Naive B cell (primary cell): ENCODE measurements around the gene CFL2. TPM values are rescaled to one million over a fixed set of nuclear protein-coding genes. Genes with fewer than 3 reads are reported as not detected.

Experiments
- ATAC-seq, 2 donors: fragments of 150-1000 bp; cut with Tn5 transposase; 2 replicates each; pipeline ENCODE4 v1.10.0; 2021; ENCODE audit warnings: low read depth in 2 of 2, mild to moderate bottlenecking in 2 of 2, moderate library complexity in 2 of 2
- DNase-seq: peaks from one replicate; pipeline ENCODE4 v3.0.0; 2022
- H3K27ac Mint-ChIP-seq, 6 donors: one replicate each; pipeline ENCODE4 v1.8.0; 2020 to 2022; ENCODE audit warnings: mild to moderate bottlenecking in 6 of 6, mixed read lengths in 6 of 6, moderate library complexity in 5 of 6, inconsistent platforms in 2 of 6
- H3K27me3 Mint-ChIP-seq, 3 donors: one replicate each; pipeline ENCODE4 v1.8.0; 2021 to 2022; ENCODE audit warnings: mixed read lengths in 3 of 3, mild to moderate bottlenecking in 1 of 3
- H3K36me3 Mint-ChIP-seq, 2 donors: one replicate each; pipeline ENCODE4 v1.8.0; 2020 to 2022; ENCODE audit warnings: mixed read lengths in 2 of 2, inconsistent platforms in 1 of 2, mild to moderate bottlenecking in 1 of 2
- H3K4me1 Mint-ChIP-seq, 3 donors: one replicate each; pipeline ENCODE4 v1.8.0; 2020 to 2022; ENCODE audit warnings: mixed read lengths in 3 of 3, inconsistent platforms in 1 of 3, mild to moderate bottlenecking in 1 of 3, moderate library complexity in 1 of 3
- H3K4me3 Mint-ChIP-seq, 8 donors: one replicate each; pipeline ENCODE4 v1.8.0; 2020 to 2022; ENCODE audit warnings: mild to moderate bottlenecking in 8 of 8, mixed read lengths in 8 of 8, moderate library complexity in 8 of 8, inconsistent platforms in 2 of 8
- H3K9me3 Mint-ChIP-seq, 7 donors: one replicate each; pipeline ENCODE4 v1.8.0; 2020 to 2022; ENCODE audit warnings: mixed read lengths in 7 of 7, mild to moderate bottlenecking in 5 of 7, inconsistent platforms in 2 of 7, moderate library complexity in 1 of 7
- polyA plus RNA-seq, 6 donors: library from polyadenylated mRNA; unstranded; fragments of 300-500 nt; fragmentation: Illumina TruSeq; gene quantifications; one replicate each; pipeline ENCODE4 v1.2.3, GENCODE V29; 2021; ENCODE audit warnings: low read depth in 6 of 6

Gene CFL2
- polyA plus RNA-seq, 6 donors from 2014 or later: 8.9 to 26.9 (median 19.3) TPM

- Mint-ChIP-seq H3K4me1 (no peaks in the 10 kb centered on the region), H3K4me3 (no peak overlapping the region), H3K36me3 (no peaks in the 10 kb centered on the region), H3K27me3 (no peaks in the 10 kb centered on the region), H3K9me3 (no peaks in the 10 kb centered on the region), H3K27ac (no peak overlapping the region)
- DNase-seq: no peak
- ATAC-seq: no peak
These were observed 35.7 kb downstream of the CFL2 start for GRCh38 chr14:34678735-34679134.

DNA sequence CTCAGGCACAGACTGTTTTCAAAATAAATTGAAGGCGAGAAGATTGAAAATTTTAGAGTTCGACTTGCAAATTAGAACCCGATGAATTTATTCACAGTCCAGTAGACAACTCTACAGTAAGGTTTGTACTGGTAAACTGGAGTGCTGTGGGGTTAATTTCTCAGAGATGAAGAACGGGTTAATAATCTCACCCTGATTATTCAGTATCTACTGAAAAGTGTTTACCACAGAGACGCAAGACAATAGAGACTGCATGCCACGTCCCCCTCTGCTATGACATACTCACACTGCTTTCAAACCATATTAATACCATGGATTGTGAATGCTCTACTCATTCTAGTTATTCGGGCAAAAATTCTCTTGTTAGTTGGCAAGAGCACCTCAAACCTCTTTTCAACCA is 36.1 kb downstream of the CFL2 start:
- no peak overlapping the region for H3K4me3 Mint-ChIP-seq
- H3K36me3 Mint-ChIP-seq: no peaks in the 10 kb centered on the region
- no peak for DNase-seq
- no peak overlapping the region for H3K27ac Mint-ChIP-seq
- no peaks in the 10 kb centered on the region for H3K4me1 Mint-ChIP-seq
- no peaks in the 10 kb centered on the region for H3K9me3 Mint-ChIP-seq
- H3K27me3 Mint-ChIP-seq: no peaks in the 10 kb centered on the region
- no peak for ATAC-seq

DNA sequence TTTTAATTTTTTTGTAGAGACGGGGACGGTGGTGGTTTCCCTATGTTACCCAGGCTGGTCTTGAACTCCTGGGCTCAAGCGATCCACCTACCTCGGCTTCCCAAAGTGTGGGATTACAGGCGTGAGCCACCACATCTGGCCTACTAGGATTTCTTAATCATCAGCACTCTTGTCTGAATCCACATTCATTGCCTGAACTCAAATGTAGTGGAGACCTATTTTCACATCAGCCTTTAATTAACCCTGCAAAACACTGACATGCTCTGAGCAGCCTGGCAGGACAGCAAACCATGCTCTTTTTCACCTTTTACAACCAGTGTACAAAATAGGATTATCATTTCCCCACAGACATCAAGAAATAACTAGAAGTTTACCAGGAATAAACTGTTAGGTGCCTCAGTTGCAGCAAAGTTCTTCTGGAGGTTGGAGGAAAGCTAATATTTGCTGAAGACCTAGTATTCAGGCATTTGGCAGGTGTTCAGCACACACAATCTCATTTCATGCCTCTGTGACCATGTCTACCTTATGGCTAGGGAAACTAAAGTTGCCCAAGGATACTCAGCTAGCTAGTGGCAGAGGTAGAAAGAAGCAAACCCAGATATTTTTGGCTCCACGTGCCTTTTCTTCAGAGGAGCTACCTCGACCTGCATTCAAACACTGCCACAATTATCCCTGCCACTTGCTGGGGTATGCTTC is 37.7 kb downstream of the CFL2 start:
- H3K4me3 Mint-ChIP-seq: no peak overlapping the region
- H3K36me3 Mint-ChIP-seq: no peaks in the 10 kb centered on the region
- ATAC-seq: no peak
- H3K27ac Mint-ChIP-seq: peak overlapping the region in 1 of 6 donors; percentile 79
- H3K9me3 Mint-ChIP-seq: no peaks in the 10 kb centered on the region
- no peaks in the 10 kb centered on the region for H3K4me1 Mint-ChIP-seq
- no peak for DNase-seq
- no peaks in the 10 kb centered on the region for H3K27me3 Mint-ChIP-seq

DNA sequence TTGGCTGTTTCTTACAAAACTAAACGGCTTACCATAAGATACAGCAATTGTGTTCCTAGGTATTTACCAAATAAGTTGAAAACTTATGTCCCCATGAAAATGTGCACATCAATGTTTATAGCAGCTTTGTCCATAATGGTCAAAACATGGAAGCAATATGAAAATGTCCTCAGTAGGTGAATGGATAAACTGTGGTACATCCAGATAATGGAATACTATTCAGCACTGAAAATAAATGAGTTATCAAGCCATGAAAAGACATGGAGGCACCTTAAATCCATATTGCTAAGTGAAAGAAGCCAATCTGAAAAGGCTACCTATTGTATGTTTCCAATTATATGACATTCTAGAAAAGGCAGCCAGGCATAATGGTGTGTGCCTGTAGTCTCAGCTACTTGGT is 40.7 kb downstream of the CFL2 start:
- Mint-ChIP-seq H3K4me1 (no peaks in the 10 kb centered on the region), H3K27me3 (no peaks in the 10 kb centered on the region), H3K27ac (no peak overlapping the region), H3K4me3 (no peak overlapping the region), H3K36me3 (no peaks in the 10 kb centered on the region), H3K9me3 (no peaks in the 10 kb centered on the region)
- no peak for ATAC-seq
- DNase-seq: no peak

GRCh38 chr14:34671716-34672115 is 42.7 kb downstream of the CFL2 start:
- Mint-ChIP-seq H3K27me3 (no peaks in the 10 kb centered on the region), H3K27ac (no peak overlapping the region), H3K4me3 (no peak overlapping the region), H3K4me1 (no peaks in the 10 kb centered on the region), H3K36me3 (no peaks in the 10 kb centered on the region), H3K9me3 (no peaks in the 10 kb centered on the region)
- no peak for ATAC-seq
- DNase-seq: no peak

GRCh38 chr14:34668111-34668510 is 46.3 kb downstream of the CFL2 start:
- H3K4me1 Mint-ChIP-seq: no peaks in the 10 kb centered on the region
- DNase-seq (no peak), ATAC-seq (no peak)
- no peak overlapping the region for H3K27ac Mint-ChIP-seq
- H3K27me3 Mint-ChIP-seq: peaks cover 0 to 4% (median 0%) of the 10 kb centered on the region in 3 donors
- no peak overlapping the region for H3K4me3 Mint-ChIP-seq
- peaks cover 0 to 5% of the 10 kb centered on the region in 2 donors for H3K36me3 Mint-ChIP-seq
- peaks cover 0 to 4% (median 3%) of the 10 kb centered on the region in 7 donors for H3K9me3 Mint-ChIP-seq

GRCh38 chr14:34667007-34667406 is 47.4 kb downstream of the CFL2 start:
- no peak for DNase-seq
- ATAC-seq: no peak
- Mint-ChIP-seq H3K27me3 (peaks cover 0 to 5% (median 0%) of the 10 kb centered on the region in 3 donors), H3K27ac (no peak overlapping the region), H3K4me1 (no peaks in the 10 kb centered on the region), H3K36me3 (peaks cover 0 to 14% of the 10 kb centered on the region in 2 donors), H3K4me3 (no peak overlapping the region), H3K9me3 (peaks cover 4 to 12% (median 6%) of the 10 kb centered on the region in 7 donors)

DNA sequence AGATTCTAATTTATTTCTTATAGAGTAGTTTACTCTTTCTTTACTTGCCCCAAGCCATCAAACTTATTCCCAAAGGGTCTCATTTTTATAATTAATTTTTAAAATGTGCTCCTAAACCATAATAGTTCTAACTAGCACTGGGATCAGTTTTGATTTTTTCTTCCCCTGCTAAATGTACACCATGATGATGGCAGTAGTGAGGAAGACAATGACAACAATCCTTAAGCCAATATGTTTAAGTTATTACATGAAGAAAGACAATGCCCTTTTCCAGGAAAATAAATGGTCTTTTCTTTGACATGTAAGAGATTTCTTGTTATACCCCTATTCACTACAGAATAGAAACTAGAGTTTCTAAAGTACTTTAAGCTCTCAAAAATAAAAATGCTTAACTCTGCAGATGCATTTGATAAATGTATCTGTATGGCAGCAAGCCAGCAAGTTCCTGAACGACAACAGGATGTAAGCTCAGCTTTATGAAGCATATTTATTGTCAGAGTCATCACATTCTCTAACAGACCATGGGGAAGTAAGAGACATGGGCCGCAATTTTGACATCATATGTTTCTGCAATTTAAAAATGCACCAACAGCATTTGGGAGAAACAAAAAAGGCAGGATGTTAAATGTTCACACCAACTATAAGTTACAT is 48.5 kb downstream of the CFL2 start:
- Mint-ChIP-seq H3K36me3 (peaks cover 0 to 14% of the 10 kb centered on the region in 2 donors), H3K27me3 (peaks cover 0 to 9% (median 2%) of the 10 kb centered on the region in 3 donors), H3K27ac (no peak overlapping the region), H3K4me1 (no peaks in the 10 kb centered on the region), H3K9me3 (peaks cover 6 to 16% (median 10%) of the 10 kb centered on the region in 7 donors), H3K4me3 (no peak overlapping the region)
- no peak for DNase-seq
- no peak for ATAC-seq

- Mint-ChIP-seq H3K27me3 (peaks cover 0 to 12% (median 6%) of the 10 kb centered on the region in 3 donors), H3K9me3 (peaks cover 6 to 21% (median 11%) of the 10 kb centered on the region in 7 donors), H3K27ac (no peak overlapping the region), H3K36me3 (peaks cover 0 to 14% of the 10 kb centered on the region in 2 donors), H3K4me3 (no peak overlapping the region), H3K4me1 (no peaks in the 10 kb centered on the region)
- no peak for ATAC-seq
- DNase-seq: no peak
These were observed 51.8 kb downstream of the CFL2 start for GRCh38 chr14:34662561-34663088.

- DNase-seq (no peak), ATAC-seq (no peak)
- Mint-ChIP-seq H3K27me3 (peaks cover 0 to 12% (median 6%) of the 10 kb centered on the region in 3 donors), H3K27ac (no peak overlapping the region), H3K4me1 (no peaks in the 10 kb centered on the region), H3K36me3 (peaks cover 0 to 14% of the 10 kb centered on the region in 2 donors), H3K9me3 (peaks cover 6 to 21% (median 11%) of the 10 kb centered on the region in 7 donors), H3K4me3 (no peak overlapping the region)
These were observed 53.6 kb downstream of the CFL2 start for GRCh38 chr14:34660796-34661195.

Other genes starting within 250 kb of the CFL2 start
- 100 to 1,000 TPM; 133 to 193 (median 139) TPM for gene EAPP, start 174.9 kb downstream of the CFL2 start, polyA plus RNA-seq
- 100 to 1,000 TPM in 5 of 6 donors, 10 to 100 TPM in 1; 89.3 to 127 (median 110) TPM for gene SNX6, start 84.4 kb downstream of the CFL2 start, polyA plus RNA-seq
- 10 to 100 TPM in 5 of 6 donors, 1 to 10 TPM in 1; 6.0 to 23.8 (median 12.4) TPM for gene BAZ1A, start 160.8 kb upstream of the CFL2 start, polyA plus RNA-seq